ENCODE results near the gene UPK3A.

Gene UPK3A

GRCh38 chr22:45312856-45313255 lies 28.1 kb downstream of the UPK3A start:
- H3K27me3 ChIP-seq (ENCODE audit: insufficient read depth, poor library complexity, severe bottlenecking): no peaks in the 10 kb centered on the region
- DNase-seq (ENCODE audit: low spot score): no peak
- H3K4me1 ChIP-seq (ENCODE audit: insufficient read depth, poor library complexity, severe bottlenecking): peaks cover 13% of the 10 kb centered on the region
- no peak overlapping the region for H3K4me3 ChIP-seq (ENCODE audit: severe bottlenecking)
- H3K27ac ChIP-seq (ENCODE audit: poor library complexity, severe bottlenecking): no peak overlapping the region
- no peak for ATAC-seq (ENCODE audit: low read depth)
- no peaks in the 10 kb centered on the region for H3K9me3 ChIP-seq (ENCODE audit: severe bottlenecking)
- no peak for TF ChIP-seq CTCF (IDR thresholded peaks at IDR 0.05; ENCODE audit: poor library complexity, severe bottlenecking)
- H3K36me3 ChIP-seq (ENCODE audit: low read depth): 0 out of 2 replicates have a peak, but pooled peaks cover 3% of the 10 kb centered on the region

- ATAC-seq (ENCODE audit: low read depth) (no peak), DNase-seq (ENCODE audit: low spot score) (no peak)
- 0 out of 2 replicates have a peak, but pooled peaks cover 3% of the 10 kb centered on the region for H3K36me3 ChIP-seq (ENCODE audit: low read depth)
- TF ChIP-seq CTCF (IDR thresholded peaks at IDR 0.05; ENCODE audit: poor library complexity, severe bottlenecking): no peak
- H3K9me3 ChIP-seq (ENCODE audit: severe bottlenecking): no peaks in the 10 kb centered on the region
- no peak overlapping the region for H3K27ac ChIP-seq (ENCODE audit: poor library complexity, severe bottlenecking)
- H3K27me3 ChIP-seq (ENCODE audit: insufficient read depth, poor library complexity, severe bottlenecking): no peaks in the 10 kb centered on the region
- peaks cover 18% of the 10 kb centered on the region for H3K4me1 ChIP-seq (ENCODE audit: insufficient read depth, poor library complexity, severe bottlenecking)
- H3K4me3 ChIP-seq (ENCODE audit: severe bottlenecking): no peak overlapping the region
Measured at GRCh38 chr22:45314054-45314721, 29.4 kb downstream of the UPK3A start.

- ATAC-seq (ENCODE audit: low read depth): no peak
- H3K4me1 ChIP-seq (ENCODE audit: insufficient read depth, poor library complexity, severe bottlenecking): peaks cover 17% of the 10 kb centered on the region
- H3K9me3 ChIP-seq (ENCODE audit: severe bottlenecking): no peaks in the 10 kb centered on the region
- DNase-seq (ENCODE audit: low spot score): no peak
- no peak for TF ChIP-seq CTCF (IDR thresholded peaks at IDR 0.05; ENCODE audit: poor library complexity, severe bottlenecking)
- H3K27ac ChIP-seq (ENCODE audit: poor library complexity, severe bottlenecking): no peak overlapping the region
- no peak overlapping the region for H3K4me3 ChIP-seq (ENCODE audit: severe bottlenecking)
- 0 out of 2 replicates have a peak, but pooled peaks cover 3% of the 10 kb centered on the region for H3K36me3 ChIP-seq (ENCODE audit: low read depth)
- no peaks in the 10 kb centered on the region for H3K27me3 ChIP-seq (ENCODE audit: insufficient read depth, poor library complexity, severe bottlenecking)
Measured at GRCh38 chr22:45314786-45315185, 30.0 kb downstream of the UPK3A start.

GRCh38 chr22:45316796-45317526 lies 32.2 kb downstream of the UPK3A start:
- peaks cover 17% of the 10 kb centered on the region for H3K4me1 ChIP-seq (ENCODE audit: insufficient read depth, poor library complexity, severe bottlenecking)
- H3K27ac ChIP-seq (ENCODE audit: poor library complexity, severe bottlenecking): peak overlapping the region; percentile 22
- ATAC-seq (ENCODE audit: low read depth): no peak
- peaks cover 11% of the 10 kb centered on the region for H3K36me3 ChIP-seq (ENCODE audit: low read depth)
- no peak for TF ChIP-seq CTCF (IDR thresholded peaks at IDR 0.05; ENCODE audit: poor library complexity, severe bottlenecking)
- H3K27me3 ChIP-seq (ENCODE audit: insufficient read depth, poor library complexity, severe bottlenecking): no peaks in the 10 kb centered on the region
- no peak overlapping the region for H3K4me3 ChIP-seq (ENCODE audit: severe bottlenecking)
- no peaks in the 10 kb centered on the region for H3K9me3 ChIP-seq (ENCODE audit: severe bottlenecking)
- no peak for DNase-seq (ENCODE audit: low spot score)

Measured in RWPE2 (cell line).